Renal cortical epithelial cell (primary cell): ENCODE data around the gene SOCS1. TPM values are rescaled to one million over a fixed set of nuclear protein-coding genes. Genes with fewer than 3 reads are reported as not detected.

Source experiments
- DNase-seq: peaks from one replicate; pipeline ENCODE4 v3.0.0-alpha.2; 2011; ENCODE audit warnings: low read depth
- total RNA-seq: library from RNA; depleted of rRNA; stranded (reverse); fragments of >200 nt; gene quantifications from 2 replicates; pipeline ENCODE4 v1.2.3, GENCODE V29; 2014

The SOCS1 gene
- total RNA-seq, 1 donor from 2014 or later, result 4.2 TPM

DNA sequence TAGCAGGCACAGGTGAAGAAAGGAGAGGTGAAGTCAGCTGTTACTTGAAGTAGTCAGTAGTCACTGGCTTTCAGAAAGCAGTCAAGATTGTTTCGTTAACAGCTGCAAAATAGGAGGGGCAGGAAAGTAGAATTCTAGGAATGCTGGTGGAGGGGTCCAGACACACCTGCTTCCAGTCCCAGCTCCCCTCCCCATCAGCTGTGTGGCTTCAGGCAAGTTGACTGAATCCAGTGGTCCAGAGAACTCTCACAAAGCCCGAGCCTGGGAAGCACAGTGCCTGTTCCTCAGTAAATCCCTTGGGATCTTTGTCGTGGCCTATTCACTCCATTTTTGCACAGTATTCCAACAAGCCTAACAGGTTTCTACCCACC lies 4.6 kb upstream of the SOCS1 start:
- no peak for DNase-seq

DNA sequence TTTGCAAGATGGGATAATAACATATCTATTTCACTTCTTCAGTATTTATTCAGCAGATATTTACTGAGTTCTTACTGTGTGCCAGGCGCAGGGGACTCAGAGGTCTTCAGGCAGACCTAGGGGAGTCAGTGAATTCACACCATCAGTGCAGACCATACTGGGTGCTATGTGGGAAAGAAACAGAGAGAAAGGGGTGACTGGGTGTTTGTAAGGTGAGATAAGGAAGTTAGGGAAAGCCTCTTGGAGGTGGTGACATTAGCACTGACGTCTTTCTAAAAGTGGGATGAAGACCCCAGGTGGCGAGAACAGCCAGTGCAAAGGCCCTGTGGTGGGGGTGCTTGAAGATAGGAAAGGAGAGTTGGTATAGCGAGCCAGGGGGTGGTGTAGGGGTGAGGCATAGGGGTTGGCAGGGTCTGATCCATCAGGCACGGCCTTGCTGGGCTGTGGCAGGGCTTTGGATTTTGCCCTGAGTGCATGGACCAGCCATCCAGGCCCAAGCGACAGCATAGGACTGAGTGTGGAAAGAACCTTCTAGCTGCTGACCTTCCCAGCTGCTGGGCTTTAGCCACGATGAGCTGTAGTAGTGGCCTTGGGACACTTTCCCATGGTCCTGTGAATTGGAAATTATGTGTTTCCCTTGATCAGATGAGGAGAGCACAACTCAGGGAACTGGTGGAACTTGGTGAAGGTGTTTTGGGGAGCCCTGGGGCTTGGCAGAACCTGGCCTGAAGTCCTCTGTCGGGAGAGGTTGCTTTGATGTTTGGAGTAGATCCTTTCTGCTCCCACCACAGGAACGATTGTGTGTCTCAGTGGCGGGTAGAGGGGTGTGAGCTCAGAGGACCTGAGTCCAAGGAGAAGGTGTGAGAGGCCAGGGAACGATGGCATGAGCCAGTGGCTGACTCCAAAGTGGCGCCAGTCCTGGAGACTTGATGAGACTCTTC lies 3.9 kb upstream of the SOCS1 start:
- DNase-seq, result no peak

DNA sequence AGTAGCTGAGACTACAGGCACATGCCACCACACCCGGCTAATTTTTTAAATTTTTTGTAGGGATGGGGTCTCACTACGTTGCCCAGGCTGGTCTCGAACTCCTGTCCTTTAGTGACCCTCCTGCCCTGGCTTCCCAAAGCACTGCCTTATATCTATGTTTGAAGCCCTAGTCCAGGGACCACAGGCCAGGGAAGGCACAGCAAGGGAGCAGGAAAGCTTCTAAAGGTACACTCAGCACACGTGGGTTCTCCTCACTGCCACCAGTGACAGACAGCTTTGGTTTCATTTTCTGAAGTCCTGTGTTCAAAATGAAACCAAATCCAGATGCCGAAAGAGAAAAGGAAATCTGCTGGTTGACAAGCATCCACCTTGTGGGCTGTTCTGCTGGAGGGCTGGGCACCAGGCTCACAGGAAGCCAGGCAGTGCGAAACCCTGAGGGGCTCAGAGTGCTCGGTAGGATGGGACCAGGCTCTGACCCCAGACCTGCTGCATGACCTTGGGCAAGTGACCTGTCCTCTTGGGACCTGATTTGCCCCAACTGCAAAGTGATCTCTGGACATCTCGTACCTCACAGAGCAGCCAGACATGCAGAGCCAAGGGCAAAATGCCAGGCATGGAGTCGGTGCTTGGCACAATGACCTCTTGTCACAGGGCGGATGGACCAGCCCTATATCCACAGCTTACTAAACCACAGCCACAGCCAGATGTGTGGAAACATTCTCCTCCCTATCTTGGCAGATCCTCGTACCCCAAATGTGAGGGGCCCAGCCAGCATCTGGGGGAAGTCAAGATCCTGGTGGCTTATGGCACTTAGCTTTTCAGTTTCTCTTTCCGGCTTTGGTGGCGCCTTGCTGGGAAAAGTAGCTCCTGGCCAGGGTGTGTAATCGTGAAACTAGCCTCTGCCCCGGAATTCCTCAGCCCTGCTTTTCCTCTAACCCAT lies 2.8 kb upstream of the SOCS1 start:
- DNase-seq, result no peak

DNA sequence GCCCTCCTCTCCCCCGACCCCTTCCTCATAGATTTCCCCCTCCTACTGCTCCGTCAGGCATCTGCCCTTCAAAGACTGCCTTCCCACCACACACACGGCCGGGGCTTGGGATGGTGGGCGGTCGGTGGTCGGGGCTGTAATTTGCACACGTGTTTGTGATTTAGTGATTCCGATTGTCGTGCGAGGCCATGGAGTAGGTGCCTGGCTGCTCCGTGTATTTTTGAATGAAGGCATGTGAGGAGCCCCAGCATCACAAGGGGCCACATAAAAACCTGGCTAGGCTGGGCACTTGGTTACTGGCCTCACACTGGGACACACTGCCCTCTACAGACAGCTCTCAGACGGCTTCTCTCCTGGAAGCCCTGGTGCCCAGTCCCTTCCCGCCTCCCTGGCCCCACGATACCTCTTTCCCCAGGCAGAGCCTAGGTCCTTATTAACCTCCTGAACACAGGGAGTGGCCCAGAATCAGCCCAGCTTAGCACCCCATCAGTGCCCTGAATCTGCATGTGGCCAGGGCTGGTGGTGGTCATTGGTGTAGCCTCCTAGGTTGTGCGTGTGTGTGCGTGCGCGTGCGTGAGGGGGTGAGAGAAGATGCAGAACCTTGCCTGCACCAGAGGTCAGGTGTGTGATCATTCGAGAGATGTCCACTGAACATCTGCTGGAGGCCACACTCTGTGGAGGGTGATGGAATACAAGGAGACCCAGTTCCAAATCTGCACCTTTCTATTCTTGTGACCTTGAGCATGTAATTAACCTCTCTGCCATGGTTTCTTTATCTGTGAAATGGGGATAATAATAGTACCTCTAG lies 1.3 kb upstream of the SOCS1 start:
- peak; percentile 69 for DNase-seq

DNA sequence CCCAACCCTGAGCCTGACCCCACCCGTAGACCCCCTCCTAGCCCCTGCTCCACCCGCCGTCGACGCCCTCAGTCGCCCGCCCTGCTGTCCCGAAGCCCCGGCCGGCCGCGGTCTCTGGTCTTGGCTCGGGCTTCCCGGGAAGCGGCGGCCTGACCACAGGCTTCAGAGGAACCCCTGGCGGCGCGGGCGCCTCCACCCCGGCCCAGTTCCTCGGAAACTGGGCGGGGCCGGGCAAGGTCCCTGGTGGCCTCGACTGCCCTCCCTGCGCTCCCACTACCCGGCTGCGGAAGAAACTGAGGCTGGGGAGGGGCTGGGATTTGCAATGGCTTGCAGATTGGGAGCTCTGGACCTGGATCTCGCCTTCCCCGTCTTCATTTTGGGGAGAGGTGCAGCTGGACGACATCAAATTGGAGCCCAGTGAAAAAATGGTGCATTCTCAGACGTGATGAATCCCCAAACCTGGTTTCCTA lies 692 bp upstream of the SOCS1 start:
- no peak for DNase-seq

DNA sequence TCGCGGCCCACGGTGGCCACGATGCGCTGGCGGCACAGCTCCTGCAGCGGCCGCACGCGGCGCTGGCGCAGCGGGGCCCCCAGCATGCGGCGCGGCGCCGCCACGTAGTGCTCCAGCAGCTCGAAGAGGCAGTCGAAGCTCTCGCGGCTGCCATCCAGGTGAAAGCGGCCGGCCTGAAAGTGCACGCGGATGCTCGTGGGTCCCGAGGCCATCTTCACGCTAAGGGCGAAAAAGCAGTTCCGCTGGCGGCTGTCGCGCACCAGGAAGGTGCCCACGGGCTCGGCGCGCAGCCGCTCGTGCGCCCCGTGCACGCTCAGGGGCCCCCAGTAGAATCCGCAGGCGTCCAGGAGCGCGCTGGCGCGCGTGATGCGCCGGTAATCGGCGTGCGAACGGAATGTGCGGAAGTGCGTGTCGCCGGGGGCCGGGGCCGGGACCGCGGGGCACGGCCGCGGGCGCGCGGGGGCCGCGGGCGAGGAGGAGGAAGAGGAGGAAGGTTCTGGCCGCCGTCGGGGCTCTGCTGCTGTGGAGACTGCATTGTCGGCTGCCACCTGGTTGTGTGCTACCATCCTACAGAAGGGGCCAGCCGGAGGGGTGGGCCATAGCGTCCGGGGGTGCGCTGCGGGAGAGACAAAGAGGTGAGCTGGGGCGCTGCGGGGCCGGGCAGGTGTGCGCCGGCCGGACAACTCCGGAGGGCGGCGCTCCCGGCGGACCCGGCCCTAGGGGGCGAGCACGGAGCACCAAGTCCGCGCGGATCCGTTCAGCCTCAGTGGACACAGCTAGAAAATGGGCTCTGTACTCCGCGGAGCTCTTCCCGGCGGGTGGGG lies 879 bp downstream of the SOCS1 start:
- DNase-seq, result no peak

DNA sequence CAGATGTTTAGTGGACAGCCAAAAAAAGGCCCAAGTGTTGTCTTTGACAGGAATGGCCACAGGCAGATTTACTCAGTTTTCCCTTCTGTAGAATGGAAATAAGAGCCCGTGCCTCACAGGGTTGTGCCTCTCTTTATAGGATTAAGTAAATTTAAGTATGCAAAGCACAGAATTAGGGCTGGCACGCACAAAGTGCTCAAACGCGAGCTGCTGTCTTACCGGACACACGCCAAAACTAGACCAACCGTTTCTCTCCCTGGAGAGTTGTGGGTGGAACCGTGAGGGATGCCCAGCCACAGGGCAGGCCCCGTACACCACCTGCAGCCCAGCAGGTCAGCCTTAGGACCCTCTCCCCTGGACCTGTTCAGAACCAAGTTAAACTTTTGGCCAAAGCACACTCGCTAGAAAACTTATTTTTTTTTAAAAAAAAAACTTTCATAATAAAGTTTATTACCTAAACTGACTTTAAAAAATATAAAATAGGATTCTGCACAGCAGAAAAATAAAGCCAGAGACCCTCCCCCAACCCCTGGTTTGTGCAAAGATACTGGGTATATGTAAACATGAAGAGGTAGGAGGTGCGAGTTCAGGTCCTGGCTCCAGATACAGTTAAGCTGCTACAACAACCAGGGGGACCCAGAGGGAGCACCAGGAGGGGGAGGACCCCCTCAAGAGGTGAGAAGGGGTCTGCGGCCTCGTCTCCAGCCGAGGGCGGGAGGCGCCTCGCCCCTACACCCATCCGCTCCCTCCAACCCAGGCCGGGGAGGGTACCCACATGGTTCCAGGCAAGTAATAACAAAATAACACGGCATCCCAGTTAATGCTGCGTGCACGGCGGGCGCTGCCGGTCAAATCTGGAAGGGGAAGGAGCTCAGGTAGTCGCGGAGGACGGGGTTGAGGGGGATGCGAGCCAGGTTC lies 1.8 kb downstream of the SOCS1 start:
- no peak for DNase-seq

DNA sequence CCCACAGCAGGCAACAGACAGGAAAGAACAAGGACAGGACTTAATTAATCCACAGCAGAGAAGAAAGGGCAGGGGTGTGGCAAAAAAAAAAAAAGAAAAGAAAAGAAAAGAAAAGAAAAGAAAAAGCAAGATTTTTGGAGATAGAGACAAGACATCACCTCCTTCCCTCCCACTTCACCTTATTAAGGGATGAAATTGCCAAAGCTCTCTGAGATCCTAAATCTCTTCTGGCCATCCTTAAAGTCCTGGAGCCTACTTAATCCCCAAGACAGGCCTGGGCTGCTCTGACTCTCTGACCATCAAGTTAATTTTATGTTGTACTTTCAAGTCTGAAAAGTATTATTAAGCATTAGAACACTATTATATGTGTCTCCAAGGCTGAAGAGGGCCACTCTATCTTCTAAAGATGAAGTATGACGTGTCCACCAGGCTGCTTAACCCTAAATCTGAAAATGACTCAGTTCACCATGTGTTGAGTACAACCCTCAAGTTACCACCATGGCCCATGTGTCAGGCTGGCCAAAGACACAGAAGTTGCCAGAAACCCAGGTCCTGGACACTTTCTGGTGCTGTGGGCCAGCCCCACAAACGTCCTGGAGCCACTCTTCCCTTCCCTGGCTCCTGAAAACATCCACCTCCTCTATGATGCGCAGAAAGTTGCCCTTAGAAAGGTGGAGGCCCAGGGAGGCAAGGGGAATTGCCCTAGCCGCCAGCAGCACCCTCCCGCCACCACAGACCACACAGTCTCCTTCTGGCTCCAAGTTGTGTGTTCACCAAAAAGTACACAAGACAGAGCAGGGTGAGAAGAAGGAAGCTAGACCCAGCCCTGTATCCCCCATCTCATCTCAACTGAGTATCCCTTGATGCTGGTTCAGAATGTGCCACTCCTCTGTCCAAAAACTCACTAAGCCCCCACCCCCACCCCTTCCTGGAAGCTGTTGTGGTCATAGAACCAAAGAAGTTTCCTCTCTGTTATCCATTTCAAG lies 2.7 kb downstream of the SOCS1 start:
- DNase-seq, result no peak

DNA sequence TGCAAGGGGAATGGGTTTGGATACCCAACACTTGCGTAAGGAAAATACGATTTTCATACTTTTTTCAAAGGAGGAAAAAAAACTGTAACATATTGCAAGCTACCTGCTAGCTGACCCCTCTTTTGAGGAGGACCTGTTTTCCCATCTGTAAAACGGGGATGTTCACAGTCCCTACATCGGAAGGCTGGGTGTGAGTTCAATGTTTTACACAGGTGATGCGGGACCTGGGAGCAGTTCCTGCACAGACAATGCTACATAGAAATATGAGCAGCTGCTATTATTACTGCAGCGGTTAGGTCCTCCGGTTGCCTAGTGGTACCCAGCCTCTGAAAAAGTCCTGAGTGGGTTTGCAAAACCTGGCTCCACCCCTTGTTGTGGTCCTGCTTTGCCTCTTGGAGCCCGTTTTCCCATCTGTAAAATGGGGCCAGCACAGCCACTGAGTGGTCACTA lies 3.5 kb downstream of the SOCS1 start:
- no peak for DNase-seq

DNA sequence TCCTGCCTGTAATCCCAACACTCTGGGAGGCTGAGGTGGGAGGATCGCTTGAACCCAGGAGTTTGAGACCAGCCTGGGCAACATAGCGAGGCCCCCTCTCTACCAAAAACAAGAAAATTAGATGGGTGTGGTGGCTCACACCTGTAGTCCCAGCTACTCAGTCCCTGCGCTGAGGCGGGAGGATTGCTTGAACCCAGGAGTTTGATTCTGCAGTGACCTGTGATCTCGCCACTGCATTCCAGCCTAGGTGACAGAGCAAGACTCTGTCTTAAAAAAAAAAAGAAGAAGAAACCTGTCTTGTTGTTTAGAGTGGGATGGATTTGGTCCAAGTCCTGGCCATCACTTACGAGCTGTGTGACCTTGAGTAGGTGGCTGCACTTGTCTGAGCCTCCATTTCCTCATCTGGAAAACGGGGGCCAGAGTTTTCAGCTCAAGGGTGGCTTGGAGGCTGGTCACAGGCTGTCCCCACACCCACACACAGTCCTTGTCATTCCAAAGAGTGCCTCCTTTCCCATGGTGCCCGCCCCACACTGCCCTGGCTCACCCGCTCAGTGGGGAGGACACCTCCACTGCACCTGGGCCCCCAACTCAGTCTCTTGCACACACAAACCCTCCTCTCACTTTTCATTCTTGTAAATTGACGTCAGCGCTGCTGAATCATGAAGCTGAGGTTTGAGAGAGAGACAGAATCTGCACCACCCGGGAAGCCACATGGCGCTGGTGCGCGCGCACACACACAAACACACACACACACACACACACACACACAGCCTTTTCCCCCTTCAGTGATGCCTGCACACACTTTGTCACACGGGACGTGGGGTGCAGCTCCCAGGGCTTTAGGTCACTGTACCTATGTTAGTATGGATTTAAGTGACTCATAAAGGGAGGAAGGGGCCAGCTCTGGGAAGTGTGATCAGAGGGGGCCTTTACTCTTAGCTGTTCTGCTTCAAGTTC lies 4.2 kb downstream of the SOCS1 start:
- DNase-seq, result no peak

DNA sequence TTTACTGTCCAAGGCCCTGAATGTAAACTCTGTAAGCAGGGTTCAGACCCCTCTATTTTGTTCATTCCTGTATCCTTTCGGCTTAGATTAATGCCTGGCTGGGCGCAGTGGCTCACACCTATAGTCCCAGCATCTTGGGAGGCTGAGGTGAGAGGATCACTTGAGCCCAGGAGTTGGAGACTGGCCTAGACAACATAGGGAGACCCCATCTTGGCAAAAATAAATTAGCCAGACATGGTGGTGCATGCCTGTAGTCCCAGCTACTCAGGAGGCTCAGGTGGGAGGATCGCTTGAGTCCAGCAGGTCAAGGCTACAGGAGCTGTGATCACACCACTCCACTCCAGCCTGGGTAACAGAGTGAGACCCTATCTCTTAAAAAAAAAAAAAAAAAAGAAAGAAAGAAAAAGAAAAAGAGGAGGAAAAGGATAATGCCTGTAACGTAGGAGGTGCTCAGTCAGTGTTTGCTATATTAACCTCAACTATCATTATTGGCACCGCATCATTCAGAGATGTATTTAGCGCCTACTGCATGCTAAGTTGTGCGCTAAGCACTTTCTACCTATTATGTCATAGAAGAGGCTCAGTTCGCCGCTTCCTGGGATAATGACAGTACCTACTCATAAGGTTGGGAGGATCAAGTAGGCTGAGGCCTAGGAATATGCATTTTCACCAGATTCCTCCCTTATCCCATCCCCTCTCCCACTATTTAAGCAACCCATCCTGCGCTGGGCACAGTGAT lies 5.0 kb downstream of the SOCS1 start:
- no peak for DNase-seq

DNA sequence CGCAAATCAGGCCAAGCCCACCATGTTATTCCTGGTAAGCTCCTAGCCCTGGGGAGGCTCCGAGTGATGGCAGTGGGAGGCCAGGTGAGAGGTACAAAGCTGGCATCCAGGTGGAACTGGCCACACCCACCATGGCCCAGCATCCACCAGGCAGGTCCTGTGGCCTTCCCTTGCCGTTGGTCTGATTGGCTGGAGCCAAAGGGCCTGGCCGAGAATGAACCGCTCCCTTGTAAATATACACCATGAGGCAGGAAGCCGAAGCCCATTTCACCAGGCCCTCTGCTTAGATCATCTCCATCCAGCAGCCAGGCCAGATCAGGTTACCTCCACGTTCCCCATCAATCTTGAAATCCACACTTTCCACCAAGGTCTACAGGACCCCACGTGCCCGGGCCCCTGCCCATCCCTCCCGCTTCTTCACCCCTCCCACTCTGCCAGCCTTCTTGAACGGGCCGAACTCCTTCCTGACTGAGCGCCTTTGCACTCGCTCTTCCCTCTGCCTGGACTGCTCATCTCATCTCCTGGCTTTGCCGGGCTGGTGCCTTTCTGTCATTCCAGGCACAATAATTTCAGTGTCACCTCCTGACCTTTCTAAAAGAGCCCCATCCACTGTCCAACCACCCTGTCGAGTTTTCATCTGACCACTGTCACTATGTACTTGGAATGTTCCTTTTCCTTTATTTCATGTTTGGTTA lies 5.8 kb downstream of the SOCS1 start:
- no peak for DNase-seq

DNA sequence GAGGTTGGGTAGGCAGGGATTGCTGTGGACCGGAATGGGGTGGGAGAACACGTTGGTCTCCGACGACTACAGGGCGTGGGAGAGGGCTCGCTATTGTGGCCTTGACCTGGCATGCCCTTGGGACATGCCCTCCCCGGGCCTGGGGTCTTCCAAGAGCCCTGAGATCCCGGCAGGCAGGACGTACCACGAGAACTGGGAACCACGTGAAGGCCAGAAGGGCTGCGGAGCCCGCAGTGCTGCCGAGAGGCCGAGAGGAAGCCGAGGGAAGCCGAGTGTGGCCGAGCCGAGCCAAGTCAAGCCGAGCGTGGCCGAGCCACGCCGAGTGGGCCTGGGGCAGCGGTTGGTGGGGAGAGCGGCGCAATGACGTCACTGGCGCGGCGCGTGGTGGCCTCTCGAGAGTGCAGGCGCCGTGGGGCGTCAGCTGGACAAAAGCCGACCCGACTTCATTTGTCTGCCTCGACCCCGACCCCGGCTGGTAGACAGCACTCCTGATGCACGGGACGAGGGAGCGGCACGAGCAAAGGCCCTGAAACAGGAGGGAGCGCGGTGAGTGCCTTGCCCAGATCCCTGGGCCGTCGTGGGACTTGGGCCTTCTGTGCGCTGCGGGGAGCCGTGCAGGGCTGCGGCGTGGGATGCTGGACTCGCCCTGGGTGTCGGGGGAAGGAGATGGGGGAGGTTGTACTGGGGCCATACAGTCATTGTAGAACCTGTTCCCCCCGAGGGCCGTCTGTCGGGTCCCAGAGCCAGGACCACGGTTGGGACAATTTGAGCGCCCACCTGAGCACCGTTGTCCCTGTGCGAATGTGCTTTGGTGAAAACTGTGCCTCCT lies 6.6 kb downstream of the SOCS1 start:
- no peak for DNase-seq

DNA sequence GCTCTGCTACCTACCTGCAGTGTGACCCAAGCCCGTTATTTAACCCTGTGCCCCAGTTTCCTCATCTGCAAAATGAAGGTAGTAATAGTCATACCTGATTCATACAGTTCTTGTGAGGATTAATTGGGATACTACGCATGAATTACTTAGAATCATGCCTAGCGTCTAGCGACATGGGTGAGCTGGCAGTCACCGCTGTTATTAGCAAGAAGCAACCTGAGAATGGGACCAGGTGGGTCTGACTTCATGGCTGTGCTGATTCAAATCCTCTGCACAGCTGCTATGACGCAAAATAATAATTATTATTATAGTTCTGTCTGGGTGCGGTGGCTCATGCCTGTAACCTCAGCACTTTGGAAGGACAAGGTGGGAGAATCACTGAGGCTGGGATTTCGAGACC lies 7.9 kb downstream of the SOCS1 start:
- DNase-seq, result no peak

DNA sequence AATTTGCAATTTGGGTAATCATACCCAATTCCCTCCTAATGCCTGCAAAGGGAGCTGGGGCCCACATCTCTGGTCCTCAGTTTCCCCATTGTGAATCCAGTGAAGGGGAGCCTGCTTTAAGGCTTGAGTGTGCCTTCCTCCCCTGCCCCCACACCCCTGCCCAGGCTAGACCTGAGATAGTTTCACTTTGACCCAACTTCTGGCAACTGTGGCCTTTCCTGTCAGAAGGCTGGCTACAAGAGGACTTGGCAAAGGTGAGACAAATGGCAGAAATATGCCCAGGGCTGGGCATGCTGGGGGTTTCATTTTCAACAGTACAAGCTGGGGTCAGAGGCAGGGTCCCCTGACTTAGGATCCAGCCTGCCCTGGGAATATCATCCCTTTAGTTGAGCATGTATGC lies 10.0 kb downstream of the SOCS1 start:
- no peak for DNase-seq
